Endometrial microvascular endothelial cells (primary cell): Measurements from ENCODE around the gene REEP6. TPM values are rescaled to one million over a fixed set of nuclear protein-coding genes. Genes with fewer than 3 reads are reported as not detected.
"Not testable (repeated sequence)": the region's sequence is repeated elsewhere in the genome, so short reads cannot be mapped to it uniquely, and the experiment has no call there.

Source experiments
- in situ Hi-C: cut with HindIII; loops from 2 replicates; pipeline ENCODE4 v1.10.0; 2017; ENCODE audit warnings: low sequenced_read_pairs, low pct_unique_long_range_greater_than_20kb; ENCODE audit errors: inconsistent ontology term
- total RNA-seq: library from RNA; depleted of rRNA; stranded (reverse); fragments of >200 nt; gene quantifications from one replicate; pipeline ENCODE4 v1.2.3, GENCODE V29; 2015; ENCODE audit errors: inconsistent ontology term

Gene REEP6
- total RNA-seq, 1 donor from 2014 or later, result 1.9 TPM

DNA sequence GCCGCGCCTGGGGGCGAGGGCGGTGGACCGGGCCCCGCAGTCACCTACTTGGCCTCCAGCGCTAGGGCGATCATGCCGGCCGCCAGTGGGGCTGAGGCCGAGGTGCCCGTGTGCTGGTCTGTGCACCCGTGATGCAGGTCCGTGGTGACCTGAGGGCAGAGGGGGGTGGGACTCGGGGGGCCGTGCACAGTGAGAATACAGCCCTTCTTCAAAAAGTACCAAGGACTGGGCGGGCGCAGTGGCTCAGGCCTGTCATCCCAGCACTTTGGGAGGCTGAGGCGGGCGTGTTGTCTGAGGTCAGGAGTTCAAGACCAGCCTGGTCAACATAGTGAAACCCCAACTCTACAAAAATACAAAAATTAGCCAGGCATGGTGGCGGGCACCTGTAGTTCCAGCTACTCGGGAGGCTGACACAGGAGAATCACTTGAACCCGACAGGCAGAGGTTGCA is 7.0 kb upstream of the REEP6 start:
- in situ Hi-C loops, result no loop called here

DNA sequence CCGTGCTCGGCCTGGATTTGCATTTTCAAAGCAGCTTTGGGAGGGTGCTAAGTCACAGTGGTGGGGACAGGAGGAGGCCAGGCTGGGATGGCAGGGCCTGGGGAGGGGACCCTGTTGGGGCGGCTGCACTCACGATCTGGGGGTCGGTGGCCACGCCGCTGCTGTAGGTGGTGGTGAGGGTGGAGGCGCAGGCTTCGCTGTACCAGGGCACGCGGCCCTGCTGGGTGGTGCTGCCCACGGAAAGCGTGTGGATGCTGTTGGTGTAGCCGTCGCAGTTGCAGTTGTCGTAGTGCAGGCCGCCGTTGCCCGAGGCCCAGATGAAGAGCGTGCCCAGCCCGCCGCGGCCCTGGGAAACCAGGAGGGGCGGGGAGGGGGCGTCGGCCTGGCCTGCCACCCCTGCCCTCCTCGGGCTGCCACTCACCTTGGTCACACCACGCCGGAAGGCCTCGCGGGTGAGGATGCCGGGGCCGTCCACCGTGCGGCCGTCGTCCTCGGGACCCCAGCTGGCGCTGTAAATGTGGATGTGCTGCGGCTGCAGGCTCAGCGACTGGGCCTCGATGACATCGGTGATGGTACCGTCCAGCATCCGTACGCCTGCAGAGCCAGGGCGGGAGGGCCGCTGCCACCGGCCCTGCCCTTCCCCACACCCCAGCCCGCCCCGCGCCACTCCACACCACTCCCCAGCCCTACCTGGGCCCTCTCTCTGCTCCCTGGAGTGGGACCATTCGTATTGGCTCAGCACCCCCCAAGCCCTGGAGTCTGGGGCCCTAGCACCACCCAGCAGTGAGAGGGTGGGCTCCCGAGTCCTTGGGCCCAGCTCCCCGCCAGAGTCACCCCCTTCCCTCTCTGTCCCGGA is 4.0 kb upstream of the REEP6 start:
- in situ Hi-C loops, result no loop called here

- in situ Hi-C loops, result no loop called here
These were observed 3.3 kb upstream of the REEP6 start for GRCh38 chr19:1487576-1488281.

DNA sequence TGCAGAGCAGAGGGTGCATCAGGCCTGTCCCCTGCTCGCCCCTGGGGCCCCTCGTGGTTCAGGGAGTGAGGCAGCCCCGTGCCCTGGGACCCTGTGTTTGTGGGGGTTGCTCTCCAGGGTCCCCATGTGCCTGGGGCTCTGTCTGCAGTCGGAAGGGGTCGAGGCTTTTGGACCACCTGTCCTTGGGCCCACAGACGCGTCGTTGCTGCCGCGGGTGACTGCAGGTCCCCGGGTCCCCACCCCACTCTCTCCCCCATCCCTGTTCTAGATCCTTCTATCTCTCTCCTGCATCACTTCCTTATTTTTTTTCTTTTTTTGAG is 2.7 kb upstream of the REEP6 start:
- in situ Hi-C loops, result no loop called here

DNA sequence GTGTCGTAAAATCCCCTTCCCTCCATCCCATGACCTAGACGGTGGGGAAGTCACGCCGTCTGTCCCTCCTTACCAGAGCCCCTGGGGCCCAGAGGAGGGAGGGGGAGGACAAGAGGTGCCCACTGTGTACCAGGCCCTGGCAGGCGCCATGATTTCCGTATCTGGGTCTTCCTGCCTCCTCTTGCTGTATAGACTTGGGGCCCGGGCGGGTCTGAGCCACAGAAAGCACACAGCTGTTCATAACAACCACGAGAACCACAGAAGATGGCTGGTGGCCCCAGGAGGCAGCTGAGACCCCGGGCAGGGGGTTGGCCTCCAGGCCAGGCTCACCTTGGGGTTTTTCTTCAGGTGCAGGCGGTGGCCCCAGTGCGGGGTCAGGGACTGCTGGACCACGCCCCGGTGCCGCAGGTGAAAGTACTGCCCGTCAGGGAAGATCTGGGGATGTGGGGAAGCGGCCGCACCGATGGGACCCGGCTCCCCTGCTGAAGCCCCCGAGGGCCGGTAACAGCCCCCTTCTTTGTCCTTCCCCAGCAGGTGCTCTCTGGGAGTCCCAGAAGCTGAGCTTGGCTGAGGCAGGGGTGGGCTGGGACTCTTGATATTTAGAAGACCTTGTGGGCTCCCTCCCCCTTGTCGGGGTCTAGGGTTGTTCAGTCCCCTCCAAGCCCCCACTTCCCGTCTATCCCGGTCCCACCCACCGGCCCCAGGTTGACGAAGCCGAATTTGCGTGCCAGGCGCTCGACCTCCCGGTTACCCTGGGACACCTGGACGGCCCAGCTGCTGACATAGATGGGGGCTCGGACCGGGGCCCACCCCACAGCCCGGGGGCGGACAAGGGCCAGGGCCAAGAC is 1.3 kb upstream of the REEP6 start:
- in situ Hi-C loops, result no loop called here

DNA sequence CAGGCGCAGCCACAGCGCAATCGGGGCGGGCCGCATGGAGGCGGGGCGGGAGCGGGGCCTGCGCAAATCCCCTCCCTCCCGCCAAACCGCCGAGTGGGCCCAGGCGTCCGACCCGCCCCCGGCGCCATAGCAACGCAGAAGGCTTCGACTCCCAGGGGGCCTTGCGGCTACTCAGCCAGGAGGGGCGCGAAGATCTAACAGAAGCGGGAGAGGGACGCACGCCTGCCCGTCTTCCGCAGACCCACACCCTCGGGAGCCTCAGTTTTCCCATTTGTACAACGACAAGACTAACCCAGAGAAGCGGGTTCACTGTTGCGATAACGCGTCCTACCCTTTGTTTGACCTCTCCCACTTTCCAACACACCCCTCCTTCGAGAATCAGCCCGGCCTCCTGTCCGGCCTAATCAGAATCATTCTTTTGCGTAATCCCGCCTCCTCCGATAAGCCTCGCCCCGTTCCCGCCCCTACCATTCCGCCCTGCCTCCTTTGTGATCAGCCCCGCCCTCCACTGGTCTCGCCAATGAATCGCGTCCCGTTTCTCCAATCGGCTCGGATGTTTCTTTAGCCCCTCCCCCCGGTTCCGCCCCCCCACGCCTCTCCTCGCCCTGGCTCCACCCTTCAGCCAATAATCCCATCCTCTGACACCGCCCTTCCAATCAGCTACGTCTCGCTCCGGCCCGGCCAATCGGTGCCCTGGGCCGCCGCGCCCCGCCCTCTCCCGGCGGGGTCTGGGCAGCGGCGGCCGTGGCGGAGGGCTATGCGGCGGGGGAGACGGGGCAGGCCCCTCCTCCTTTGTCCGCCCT is 469 bp upstream of the REEP6 start, which contains the start of gene PCSK4:
Gene PCSK4, minus strand, starts transcription at position 40 of the 803 bp plus-strand sequence. Its CDS starts 4 bp downstream, at position 36.
- in situ Hi-C loops, result no loop called here

GRCh38 chr19:1491849-1492170 is 829 bp downstream of the REEP6 start:
- in situ Hi-C loops, result no loop called here

DNA sequence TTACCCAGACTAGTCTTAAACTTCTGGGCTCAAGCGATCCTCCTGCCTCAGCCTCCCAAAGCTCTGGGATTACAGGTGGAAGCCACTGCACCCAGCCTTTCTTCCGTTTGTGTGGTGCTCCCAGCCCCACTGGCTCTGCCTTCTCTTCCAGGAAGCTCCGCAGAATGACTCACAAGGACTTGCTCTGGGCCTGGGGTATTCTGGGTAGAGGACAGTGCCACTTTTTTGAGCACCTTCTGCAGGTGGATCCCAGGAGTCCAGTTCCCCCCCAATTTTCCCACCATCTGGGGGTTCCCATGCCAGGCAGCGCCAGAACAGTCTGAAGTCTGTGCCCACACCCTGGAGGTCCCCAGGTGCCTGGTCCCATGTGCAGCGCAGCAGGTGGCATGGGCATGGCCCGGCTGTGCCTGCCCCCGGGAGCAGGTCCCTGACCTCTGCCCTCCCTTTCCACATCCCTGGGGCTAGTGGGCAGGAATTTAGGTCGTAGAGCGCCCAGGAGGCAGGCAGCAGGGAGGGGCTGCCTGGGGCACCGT is 1.6 kb downstream of the REEP6 start:
- in situ Hi-C loops, result no loop called here

DNA sequence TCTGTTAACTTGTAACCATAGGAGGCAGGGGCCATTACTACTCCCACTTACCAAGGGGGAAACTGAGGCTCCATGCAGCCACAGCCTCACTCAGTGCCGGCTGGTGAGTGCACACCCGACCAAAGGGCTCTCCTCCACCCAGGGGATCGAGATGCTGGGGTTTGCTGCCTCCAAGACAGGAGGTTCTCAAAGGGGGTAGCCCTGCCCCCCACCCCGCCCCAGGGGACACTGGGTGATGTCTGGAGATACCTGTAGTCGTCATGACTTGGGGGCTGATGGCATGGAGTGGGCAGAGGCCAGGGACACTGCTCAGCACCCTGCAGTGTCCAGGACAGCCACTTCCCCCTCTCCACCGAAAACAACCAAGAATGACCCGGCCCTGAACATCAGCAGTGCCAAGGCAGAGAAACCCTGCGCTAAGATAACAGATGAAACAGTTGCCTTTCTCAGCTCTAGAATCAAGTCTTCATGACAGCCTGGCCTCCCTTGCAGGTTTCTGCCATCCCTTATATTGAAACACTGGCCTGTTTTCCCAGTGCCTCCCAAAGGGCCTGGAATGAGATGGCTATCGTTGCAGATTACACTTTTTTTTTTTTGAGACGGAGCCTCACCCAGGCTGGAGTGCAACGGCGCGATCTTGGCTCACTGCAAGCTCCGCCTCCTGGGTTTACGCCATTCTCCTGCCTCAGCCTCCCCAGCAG is 3.3 kb downstream of the REEP6 start:
- in situ Hi-C loops, result no loop called here

DNA sequence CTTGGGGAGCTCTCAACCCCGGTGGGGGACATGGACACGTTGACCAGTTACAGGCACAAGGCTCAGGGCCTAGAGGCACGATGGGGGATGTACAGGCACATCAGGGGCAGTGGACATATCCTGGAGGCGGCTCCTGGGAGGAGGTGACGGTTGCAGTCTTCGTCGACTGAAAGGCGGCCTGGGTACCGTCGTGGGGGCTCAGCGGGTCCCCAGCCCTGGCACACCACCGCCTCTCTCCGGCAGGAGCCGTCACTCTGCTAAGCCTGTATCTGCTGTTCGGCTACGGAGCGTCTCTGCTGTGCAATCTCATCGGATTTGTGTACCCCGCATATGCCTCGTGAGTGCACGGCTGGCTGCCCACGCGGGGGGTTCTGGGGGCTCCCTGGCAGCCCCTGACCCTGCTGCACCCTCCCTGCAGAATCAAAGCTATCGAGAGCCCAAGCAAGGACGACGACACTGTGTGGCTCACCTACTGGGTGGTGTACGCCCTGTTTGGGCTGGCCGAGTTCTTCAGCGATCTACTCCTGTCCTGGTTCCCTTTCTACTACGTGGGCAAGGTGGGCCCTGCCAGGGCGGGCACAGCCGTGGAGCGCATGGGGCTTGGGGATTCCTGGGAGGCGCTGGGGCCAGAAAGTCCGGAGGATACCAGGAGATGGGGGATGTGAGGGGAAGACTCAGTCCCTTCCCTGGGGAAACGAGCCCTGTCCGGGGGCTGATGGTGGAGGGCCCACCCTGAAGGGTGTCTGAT is 4.2 kb downstream of the REEP6 start:
- in situ Hi-C loops, result no loop called here

DNA sequence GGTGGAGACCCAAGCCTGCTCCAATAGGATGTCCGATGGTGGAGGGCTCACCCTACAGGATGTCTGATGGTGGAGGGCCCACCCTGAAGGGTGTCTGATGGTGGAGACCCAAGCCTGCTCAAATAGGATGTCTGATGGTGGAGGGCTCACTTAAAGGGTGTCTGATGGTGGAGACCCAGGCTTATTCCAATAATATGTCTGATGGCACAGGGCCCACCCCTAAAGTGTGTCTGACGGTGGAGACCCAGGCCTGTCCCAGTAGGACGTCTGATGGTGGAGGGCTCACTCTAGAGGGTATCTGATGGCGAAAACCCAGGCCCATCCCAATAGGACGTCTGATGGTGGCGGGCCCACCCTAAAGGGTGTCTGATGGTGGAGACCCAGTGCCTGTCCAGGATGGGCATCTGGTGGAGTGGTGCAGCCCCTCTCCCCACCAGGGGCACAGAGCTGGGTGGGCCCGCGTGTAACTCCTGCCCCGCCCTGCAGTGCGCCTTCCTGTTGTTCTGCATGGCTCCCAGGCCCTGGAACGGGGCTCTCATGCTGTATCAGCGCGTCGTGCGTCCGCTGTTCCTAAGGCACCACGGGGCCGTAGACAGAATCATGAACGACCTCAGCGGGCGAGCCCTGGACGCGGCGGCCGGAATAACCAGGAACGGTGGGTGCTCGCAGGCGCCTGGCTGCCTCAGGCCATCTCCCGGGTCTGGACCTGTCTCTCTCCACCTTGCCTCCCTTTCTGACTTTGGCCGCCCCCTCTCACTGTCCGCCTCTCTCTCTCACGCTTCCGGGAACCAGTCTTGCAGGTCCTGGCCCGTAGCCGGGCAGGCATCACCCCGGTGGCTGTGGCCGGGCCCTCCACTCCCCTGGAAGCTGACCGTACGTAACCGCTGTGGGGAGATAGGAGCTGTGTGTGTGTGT is 5.1 kb downstream of the REEP6 start:
- in situ Hi-C loops, result no loop called here

DNA sequence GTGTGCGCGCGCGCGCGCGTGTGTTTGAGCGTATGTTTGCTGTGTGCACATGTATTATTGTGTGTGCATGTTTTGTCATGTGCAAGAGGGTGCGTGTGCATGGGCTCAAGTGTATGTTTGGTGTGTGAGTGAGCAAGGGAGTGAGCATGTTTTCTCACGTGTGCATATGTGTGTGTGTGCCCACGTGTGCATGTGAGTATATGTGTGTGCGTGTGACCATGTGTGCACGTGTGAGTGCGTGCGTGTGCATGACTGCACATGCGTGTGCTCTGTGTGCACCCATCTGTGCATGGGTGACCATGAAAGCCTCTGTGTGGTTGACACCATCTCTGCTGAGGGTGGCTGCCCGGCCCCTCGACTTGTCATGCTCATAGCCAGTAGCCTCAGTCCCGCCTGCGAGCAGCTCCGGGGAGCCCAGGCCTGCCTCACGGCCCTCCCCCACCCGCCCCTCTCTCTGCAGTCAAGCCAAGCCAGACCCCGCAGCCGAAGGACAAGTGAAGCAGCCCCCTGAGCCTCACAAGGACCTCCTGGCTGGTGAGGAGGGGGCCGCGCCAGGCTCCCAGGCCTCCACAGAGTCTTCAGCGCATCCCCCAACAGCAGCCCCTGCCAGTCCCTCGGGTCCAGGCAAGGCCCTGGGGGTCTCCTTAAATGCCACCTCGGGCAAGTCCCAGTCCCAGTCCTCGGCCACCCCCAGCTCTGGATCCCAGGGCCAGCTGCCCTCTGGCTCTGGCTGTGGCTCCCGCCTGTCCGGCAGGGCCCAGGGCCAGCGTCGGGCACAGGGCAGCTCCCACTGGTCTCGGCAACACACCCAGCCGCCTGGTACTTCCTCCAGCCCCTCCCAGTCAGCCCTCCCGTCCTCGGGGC is 6.0 kb downstream of the REEP6 start:
- in situ Hi-C loops, result no loop called here

GRCh38 chr19:1497578-1498235 is 6.7 kb downstream of the REEP6 start:
- in situ Hi-C loops, result no loop called here

GRCh38 chr19:1499231-1499630 is 8.2 kb downstream of the REEP6 start:
- in situ Hi-C loops, result not testable (repeated sequence)

DNA sequence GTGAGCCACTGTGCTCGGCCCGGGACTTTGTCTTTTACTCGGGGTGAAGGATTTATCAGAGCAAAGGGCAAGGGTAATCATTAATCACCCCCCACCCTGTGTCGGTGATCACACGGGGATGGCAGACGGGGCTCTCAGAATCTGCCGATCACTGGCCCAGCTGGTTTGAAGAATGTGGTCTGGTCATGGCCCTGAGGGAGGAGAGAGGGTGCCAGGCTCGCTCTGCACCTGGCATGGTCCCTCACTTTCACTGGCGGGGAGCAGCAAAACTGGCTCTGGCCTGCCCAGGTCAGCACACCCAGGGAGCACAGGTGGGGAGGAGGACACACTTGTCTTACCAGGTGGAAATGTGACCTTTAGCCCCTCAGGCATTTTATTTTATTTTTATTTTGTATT is 10.2 kb downstream of the REEP6 start:
- in situ Hi-C loops, result no loop called here
